GM12892 (cell line): ENCODE results near the gene PACS1.

Source experiments
- POLR2A ChIP-seq: IDR thresholded peaks from 2 replicates; pipeline ENCODE4 v1.6.1; 2011; ENCODE audit warnings: low read depth, low read length, control low read depth
- POLR2AphosphoS5 ChIP-seq: IDR thresholded peaks from 2 replicates; pipeline ENCODE4 v1.6.1; 2011; ENCODE audit warnings: low read depth, low read length, control low read depth
- TAF1 ChIP-seq: IDR thresholded peaks from 2 replicates; pipeline ENCODE4 v1.6.1; 2011; ENCODE audit warnings: low read depth, mild to moderate bottlenecking, control low read depth, low read length, borderline replicate concordance

GRCh38 chr11:66181632-66182315, 111.7 kb downstream of the PACS1 start:
- TF ChIP-seq POLR2AphosphoS5, result no peak
- no peak for TF ChIP-seq POLR2A
- TF ChIP-seq TAF1, result no peak
